Hepatocyte (in vitro differentiated cells): ENCODE measurements around the gene TMEM123. TPM values are rescaled to one million over a fixed set of nuclear protein-coding genes. Genes with fewer than 3 reads are reported as not detected.

Source experiments
- DNase-seq: peaks from one replicate; pipeline ENCODE4 v3.0.0-alpha.2; 2016; ENCODE audit warnings: low spot score
- H2AFZ ChIP-seq: fragments of 200-600 bp; sonication (generic); 2 replicates; pipeline ENCODE4 v1.6.0; 2016; ENCODE audit warnings: antibody characterized with exemption, mild to moderate bottlenecking
- H3K27ac ChIP-seq: fragments of 200-600 bp; sonication (generic); 2 replicates; pipeline ENCODE4 v1.5.1; 2016; ENCODE audit warnings: mild to moderate bottlenecking
- H3K27me3 ChIP-seq: fragments of 200-600 bp; sonication (generic); 2 replicates; pipeline ENCODE4 v1.6.1; 2016
- H3K36me3 ChIP-seq: fragments of 200-600 bp; sonication (generic); replicated peaks from 2 replicates; pipeline ENCODE4 v1.5.1; 2016; ENCODE audit warnings: low read depth; ENCODE audit not compliant: insufficient read depth
- H3K4me1 ChIP-seq: fragments of 200-600 bp; sonication (generic); 2 replicates; pipeline ENCODE4 v1.5.1; 2016; ENCODE audit warnings: mild to moderate bottlenecking, moderate library complexity; ENCODE audit not compliant: insufficient read depth
- H3K4me2 ChIP-seq: fragments of 200-600 bp; sonication (generic); 2 replicates; pipeline ENCODE4 v1.6.0; 2016
- H3K4me3 ChIP-seq: fragments of 200-600 bp; sonication (generic); 2 replicates; pipeline ENCODE4 v1.5.1; 2016; ENCODE audit warnings: mild to moderate bottlenecking
- H3K79me2 ChIP-seq: fragments of 200-600 bp; sonication (generic); 2 replicates; pipeline ENCODE4 v1.6.0; 2017; ENCODE audit warnings: mild to moderate bottlenecking
- H3K9me2 ChIP-seq: fragments of 200-600 bp; sonication (generic); replicated peaks from 2 replicates; pipeline ENCODE4 v1.6.0; 2017; ENCODE audit warnings: mild to moderate bottlenecking; ENCODE audit not compliant: insufficient read depth
- H3K9me3 ChIP-seq: fragments of 200-600 bp; sonication (generic); 2 replicates; pipeline ENCODE4 v1.5.1; 2016; ENCODE audit warnings: low read depth, mild to moderate bottlenecking
- H4K20me1 ChIP-seq: fragments of 200-600 bp; sonication (generic); 2 replicates; pipeline ENCODE4 v1.6.0; 2016; ENCODE audit warnings: mild to moderate bottlenecking; ENCODE audit not compliant: insufficient read depth, poor library complexity, severe bottlenecking
- CTCF ChIP-seq: fragments of 200-600 bp; sonication (generic); IDR thresholded peaks from 2 replicates; pipeline ENCODE4 v1.5.1; 2016; ENCODE audit warnings: antibody characterized with exemption, mild to moderate bottlenecking; ENCODE audit not compliant: poor library complexity
- EZH2 ChIP-seq: fragments of 200-600 bp; sonication (generic); IDR thresholded peaks from 2 replicates; pipeline ENCODE4 v1.6.1; 2016; ENCODE audit warnings: antibody characterized with exemption, mild to moderate bottlenecking, borderline replicate concordance
- EZH2phosphoT487 ChIP-seq: fragments of 200-600 bp; sonication (generic); IDR thresholded peaks from one replicate; pipeline ENCODE4 v1.6.1; 2018; ENCODE audit warnings: antibody characterized with exemption, mild to moderate bottlenecking, low read depth, moderate library complexity; ENCODE audit not compliant: unreplicated experiment, severe bottlenecking
- WGBS: methylation state at CpG from one replicate; pipeline ENCODE4 v1.1.6; 2016; ENCODE audit warnings: low lambda C conversion rate; ENCODE audit errors: missing lambda C conversion rate; 5-methylcytosine and 5-hydroxymethylcytosine counted together
- polyA plus RNA-seq: library from polyadenylated mRNA; unstranded; fragments of >200 nt; fragmentation: Nextera tagmentation; extraction: Ambion mirVana; gene quantifications from 2 replicates; pipeline ENCODE4 v1.2.1, GENCODE V29; 2016
- total RNA-seq: library from RNA; depleted of rRNA; stranded (reverse); fragments of >200 nt; gene quantifications from 2 replicates; pipeline ENCODE4 v1.2.3, GENCODE V29; 2014

Gene TMEM123
- total and polyA plus RNA-seq, 2 experiments from 2014 or later = 122 to 182 TPM

DNA sequence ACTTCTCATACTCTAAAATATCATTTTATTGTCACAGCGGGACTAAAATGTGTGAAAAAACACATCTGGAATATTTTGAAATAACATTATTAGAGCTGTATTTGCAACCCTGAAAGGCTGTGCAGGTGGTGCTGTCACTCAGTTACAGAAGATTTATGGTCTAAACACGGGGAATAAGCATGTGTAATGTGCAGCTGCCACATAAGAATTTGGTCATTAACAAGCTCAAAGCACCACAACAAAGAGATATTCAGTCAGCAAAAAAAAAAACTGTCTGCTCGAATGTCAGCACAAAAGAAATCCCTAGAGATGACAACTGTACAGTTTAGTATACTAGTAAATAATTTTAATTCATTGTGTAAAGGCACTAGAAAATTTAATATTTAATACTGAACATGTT lies 31.3 kb downstream of the TMEM123 start:
- peaks cover 7% of the 10 kb centered on the region for H4K20me1 ChIP-seq

DNA sequence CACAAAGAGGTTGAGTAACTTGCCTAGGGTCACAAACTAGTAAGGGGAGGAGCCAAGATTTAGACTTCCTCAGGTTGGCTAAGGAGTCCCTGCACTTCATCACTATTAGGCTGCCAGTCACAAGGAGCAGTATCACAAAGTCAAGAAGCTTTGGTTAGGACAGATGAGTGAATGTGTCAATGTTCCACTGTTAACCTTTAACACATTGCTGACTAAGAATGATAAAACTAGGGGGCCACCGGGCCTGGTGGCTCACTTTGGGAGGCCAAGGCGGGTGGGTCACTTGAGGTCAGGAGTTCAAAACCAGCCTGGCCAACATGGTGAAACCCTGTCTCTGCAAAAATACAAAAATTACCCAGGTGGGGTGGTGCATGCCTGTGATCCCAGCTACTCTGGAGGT lies 32.0 kb downstream of the TMEM123 start:
- Histone ChIP-seq H3K4me3 (no peak overlapping the region), H3K4me2 (no peak overlapping the region), H3K79me2 (peaks cover 90% of the 10 kb centered on the region), H2AFZ (no peak overlapping the region), H3K27ac (no peak overlapping the region), H3K36me3 (no peaks in the 10 kb centered on the region), H4K20me1 (peaks cover 7% of the 10 kb centered on the region), H3K9me3 (peaks cover 3% of the 10 kb centered on the region), H3K9me2 (no peaks in the 10 kb centered on the region), H3K4me1 (peaks cover 10% of the 10 kb centered on the region), H3K27me3 (no peaks in the 10 kb centered on the region)
- WGBS = 65% methylated on average over 2 of the region's 2 CpGs
- no peak for DNase-seq
- TF ChIP-seq EZH2phosphoT487 (no peak), EZH2 (no peak), CTCF (no peak)

More for the DNA sequence above, 31.3 kb downstream of the TMEM123 start:
- Histone ChIP-seq H3K27ac (no peak overlapping the region), H3K79me2 (peaks cover 90% of the 10 kb centered on the region), H3K36me3 (no peaks in the 10 kb centered on the region), H3K4me1 (peaks cover 14% of the 10 kb centered on the region), H3K4me3 (no peak overlapping the region), H3K9me2 (no peaks in the 10 kb centered on the region), H2AFZ (no peak overlapping the region), H3K9me3 (peaks cover 3% of the 10 kb centered on the region), H3K4me2 (no peak overlapping the region), H3K27me3 (no peaks in the 10 kb centered on the region)
- no peak for TF ChIP-seq CTCF
- no peak for TF ChIP-seq EZH2
- TF ChIP-seq EZH2phosphoT487 = no peak
- 52% methylated on average over 3 of the region's 3 CpGs for WGBS
- no peak for DNase-seq

- H3K4me1 ChIP-seq = peaks cover 10% of the 10 kb centered on the region
- no peak overlapping the region for H3K27ac ChIP-seq
- H3K27me3 ChIP-seq = no peaks in the 10 kb centered on the region
- WGBS = 92% methylated on average over 3 of the region's 3 CpGs
- no peak overlapping the region for H2AFZ ChIP-seq
- DNase-seq = no peak
- H3K9me3 ChIP-seq = peaks cover 3% of the 10 kb centered on the region
- H3K79me2 ChIP-seq = peaks cover 92% of the 10 kb centered on the region
- peaks cover 7% of the 10 kb centered on the region for H4K20me1 ChIP-seq
- H3K4me3 ChIP-seq = no peak overlapping the region
- TF ChIP-seq EZH2phosphoT487 (no peak), EZH2 (no peak), CTCF (no peak)
- no peaks in the 10 kb centered on the region for H3K9me2 ChIP-seq
- no peaks in the 10 kb centered on the region for H3K36me3 ChIP-seq
- no peak overlapping the region for H3K4me2 ChIP-seq
Observed at GRCh38 chr11:102419181-102419580, 33.4 kb downstream of the TMEM123 start.

- peaks cover 4% of the 10 kb centered on the region for H4K20me1 ChIP-seq
Observed at GRCh38 chr11:102416976-102417375, 35.6 kb downstream of the TMEM123 start.

More at GRCh38 chr11:102416976-102417375, 35.6 kb downstream of the TMEM123 start:
- peaks cover 10% of the 10 kb centered on the region for H3K4me1 ChIP-seq
- no peak for DNase-seq
- no peak overlapping the region for H3K27ac ChIP-seq
- H3K27me3 ChIP-seq = no peaks in the 10 kb centered on the region
- H2AFZ ChIP-seq = no peak overlapping the region
- H3K36me3 ChIP-seq = no peaks in the 10 kb centered on the region
- TF ChIP-seq EZH2phosphoT487 (no peak), EZH2 (no peak), CTCF (no peak)
- no peak overlapping the region for H3K4me3 ChIP-seq
- no peak overlapping the region for H3K4me2 ChIP-seq
- peaks cover 96% of the 10 kb centered on the region for H3K79me2 ChIP-seq
- H3K9me3 ChIP-seq = peaks cover 3% of the 10 kb centered on the region
- no peaks in the 10 kb centered on the region for H3K9me2 ChIP-seq
- WGBS = 100% methylated on average over 2 of the region's 2 CpGs
